Stimulated activated CD8-positive, alpha-beta memory T cell treated with anti-CD3 and anti-CD28 coated beads, Interleukin-15, amount 100 ng/mL, for 4 hours (primary cell): ENCODE measurements around the gene CLSTN2.

Source experiments
- DNase-seq, 2 donors: peaks; one replicate each; pipeline ENCODE4 v3.0.0-alpha.2; 2020; ENCODE audit warnings: low read depth in 2 of 2

The CLSTN2 gene

GRCh38 chr3:140449413-140450256 lies 514.6 kb downstream of the CLSTN2 start:
- no peak for DNase-seq

GRCh38 chr3:140453750-140454149 lies 518.8 kb downstream of the CLSTN2 start:
- DNase-seq, result no peak

- DNase-seq, result no peak
Measured at GRCh38 chr3:140455521-140456214, 520.7 kb downstream of the CLSTN2 start.

GRCh38 chr3:140456974-140457373 lies 522.0 kb downstream of the CLSTN2 start:
- no peak for DNase-seq

GRCh38 chr3:140459462-140459861 lies 524.5 kb downstream of the CLSTN2 start:
- no peak for DNase-seq

- no peak for DNase-seq
Measured at GRCh38 chr3:140461250-140461649, 526.3 kb downstream of the CLSTN2 start.

- DNase-seq, result no peak
Measured at GRCh38 chr3:140463355-140463754, 528.4 kb downstream of the CLSTN2 start.

- no peak for DNase-seq
Measured at GRCh38 chr3:140465988-140466387, 531.0 kb downstream of the CLSTN2 start.

GRCh38 chr3:140466535-140466934 lies 531.5 kb downstream of the CLSTN2 start:
- DNase-seq, result no peak

GRCh38 chr3:140467104-140467577 lies 532.2 kb downstream of the CLSTN2 start:
- no peak for DNase-seq

GRCh38 chr3:140467796-140468315 lies 532.9 kb downstream of the CLSTN2 start:
- DNase-seq, result no peak

GRCh38 chr3:140468407-140468806 lies 533.4 kb downstream of the CLSTN2 start:
- no peak for DNase-seq

GRCh38 chr3:140469491-140469890 lies 534.5 kb downstream of the CLSTN2 start:
- DNase-seq, result no peak

GRCh38 chr3:140470211-140470610 lies 535.2 kb downstream of the CLSTN2 start:
- no peak for DNase-seq

- DNase-seq, result no peak
Measured at GRCh38 chr3:140470962-140471361, 536.0 kb downstream of the CLSTN2 start.

- DNase-seq, result no peak
Measured at GRCh38 chr3:140472306-140473020, 537.5 kb downstream of the CLSTN2 start.

- no peak for DNase-seq
Measured at GRCh38 chr3:140487566-140487965, 552.6 kb downstream of the CLSTN2 start.

- no peak for DNase-seq
Measured at GRCh38 chr3:140493271-140493670, 558.3 kb downstream of the CLSTN2 start.

- DNase-seq, result no peak
Measured at GRCh38 chr3:140494970-140495369, 560.0 kb downstream of the CLSTN2 start.

GRCh38 chr3:140497331-140497730 lies 562.3 kb downstream of the CLSTN2 start:
- DNase-seq, result no peak

GRCh38 chr3:140499114-140499757 lies 564.3 kb downstream of the CLSTN2 start:
- DNase-seq, result no peak

- DNase-seq, result no peak
Measured at GRCh38 chr3:140500473-140500872, 565.5 kb downstream of the CLSTN2 start.
